T-helper 2 cell (primary cell): ENCODE data around the gene ZNF497.
"Not testable (repeated sequence)": the region's sequence is repeated elsewhere in the genome, so short reads cannot be mapped to it uniquely, and the experiment has no call there.

Experiments
- DNase-seq, 5 experiments: peaks; one replicate each; pipeline versions ENCODE4 v3.0.0 to v3.0.0-alpha.2; 2012 to 2022
- total RNA-seq, 2 donors: gene quantifications; one replicate each; lab custom pipeline; 2026; lab: John Stamatoyannopoulos, UW

The ZNF497 gene
- 0.31 to 0.81 reads per million in 2 donors for total RNA-seq

DNA sequence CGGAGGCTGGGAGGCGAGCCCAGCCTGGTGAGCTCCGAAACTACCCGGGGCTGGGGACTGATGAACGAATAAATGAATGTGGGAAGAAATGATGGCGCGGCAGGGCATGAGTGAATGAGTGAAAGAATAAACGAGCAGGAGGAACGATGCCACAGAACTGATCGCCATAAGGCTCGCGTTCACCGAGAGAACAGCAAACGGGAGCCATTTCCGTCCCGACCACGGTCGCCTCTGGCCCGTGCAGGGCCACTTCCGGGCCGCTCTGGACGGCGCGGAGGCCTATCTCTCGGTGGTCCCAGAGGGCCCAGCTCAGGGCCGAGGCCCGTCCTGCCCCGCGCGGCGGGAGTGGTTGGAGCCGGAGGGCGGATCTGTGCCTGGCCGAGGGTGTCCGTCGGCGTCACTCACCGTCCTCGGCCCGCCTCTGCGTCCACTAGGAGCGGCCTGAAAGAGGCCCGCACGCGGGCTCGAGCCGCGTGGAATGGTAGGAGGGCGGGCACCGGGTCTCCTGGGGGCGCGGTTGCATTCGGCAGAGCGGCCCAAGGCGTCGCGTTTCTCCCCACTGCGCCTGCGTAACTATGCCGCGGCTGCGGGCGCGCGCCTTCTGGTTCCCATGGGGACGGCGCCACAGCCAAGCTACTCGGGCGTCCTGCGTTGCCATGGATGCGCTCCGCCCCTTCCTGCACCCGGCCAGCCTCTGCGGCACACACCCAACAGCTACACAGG, at the start of gene ZNF497:
Gene ZNF497, minus strand, starts transcription at position 480 of the 723 bp plus-strand sequence. CDS start 5,116 bp downstream, outside the sequence.
- DNase-seq, result peak; percentile 87 to 98 (median 94)

DNA sequence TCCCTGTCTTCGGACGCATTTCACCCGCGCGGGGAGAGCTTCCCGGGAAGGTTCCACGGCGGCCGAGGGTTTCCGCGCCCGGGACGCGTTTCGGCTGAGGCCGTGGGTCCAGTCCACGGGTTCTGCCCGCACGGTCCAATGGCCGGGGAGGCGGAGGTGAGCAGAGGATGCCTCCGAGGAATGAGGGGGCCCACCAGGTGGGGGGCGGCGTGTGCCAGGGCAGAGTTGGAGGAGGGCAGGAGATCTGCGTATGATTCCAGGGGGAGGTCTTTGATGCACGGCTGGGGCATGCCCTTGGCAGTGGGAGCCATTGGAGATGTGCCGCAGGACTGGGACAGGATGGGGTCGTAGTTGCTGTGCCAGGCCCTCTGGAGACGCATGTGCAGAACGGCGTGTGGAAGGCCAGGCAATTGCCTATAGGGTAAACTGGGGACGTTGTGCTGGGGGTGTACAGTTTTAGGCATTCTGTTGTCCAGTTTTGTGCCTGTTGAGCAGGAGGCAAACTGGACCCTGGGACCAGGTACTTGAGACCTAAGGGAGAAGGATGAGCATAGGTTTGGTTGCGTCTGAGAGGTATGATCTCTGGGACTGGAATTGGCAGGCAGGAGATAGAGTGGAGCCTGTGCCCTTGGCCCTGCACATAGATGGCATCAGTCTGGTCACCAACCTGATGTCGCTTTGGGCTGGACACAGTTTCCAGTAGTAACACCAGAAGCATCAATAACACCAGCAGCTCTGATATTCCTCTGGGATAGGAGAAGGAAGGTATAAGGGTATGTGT, 46.6 kb upstream of the ZNF497 start:
- DNase-seq, result peak in 1 of 5 experiments; percentile 27

DNA sequence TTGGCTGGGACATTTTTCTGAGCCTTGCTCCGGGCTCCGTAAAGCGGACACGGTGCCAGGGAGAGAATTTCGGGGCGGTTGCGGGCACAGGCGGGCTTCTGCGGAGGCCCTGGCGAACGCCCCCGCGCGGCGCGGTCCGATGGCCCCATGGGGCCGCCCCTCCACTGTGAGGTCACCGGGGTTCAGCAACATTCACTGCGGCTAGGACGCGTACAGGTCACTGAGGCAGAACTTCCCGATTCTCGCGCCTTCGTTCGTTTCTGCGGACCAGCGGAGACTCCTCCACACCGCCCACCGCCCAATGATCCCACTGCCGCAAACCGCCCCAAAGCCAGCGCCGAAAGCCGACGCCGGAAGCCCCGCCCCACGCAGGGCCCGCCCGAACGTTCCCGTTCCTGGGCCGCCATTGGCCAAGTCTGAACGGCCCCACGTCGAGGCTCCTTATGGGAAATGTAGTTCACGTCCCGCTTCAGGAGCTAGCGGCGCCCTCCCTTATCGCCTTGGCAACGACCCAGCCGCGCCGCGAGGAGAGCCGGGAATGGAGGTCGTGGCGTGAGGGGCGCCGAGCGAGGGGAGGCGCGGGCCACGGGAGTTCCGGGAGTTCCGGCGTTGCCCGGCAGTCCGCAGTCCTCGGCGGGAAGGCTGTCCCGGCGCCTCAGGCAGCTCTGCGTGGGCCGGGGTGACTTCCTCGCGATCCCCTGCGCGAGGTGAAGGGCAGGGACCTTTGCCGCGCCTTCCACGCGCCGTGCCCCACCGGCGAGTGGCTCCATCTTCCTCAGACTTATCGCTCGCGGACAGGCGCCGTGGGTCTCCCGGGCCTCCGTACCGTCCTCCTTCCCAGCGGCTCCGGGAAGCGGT, 45.8 kb upstream of the ZNF497 start, which contains the start of gene ZNF584:
Gene ZNF584, plus strand, starts transcription at position 498 of the 858 bp plus-strand sequence. CDS start 499 bp downstream, outside the sequence.
- peak; percentile 87 to 95 (median 90) for DNase-seq

DNA sequence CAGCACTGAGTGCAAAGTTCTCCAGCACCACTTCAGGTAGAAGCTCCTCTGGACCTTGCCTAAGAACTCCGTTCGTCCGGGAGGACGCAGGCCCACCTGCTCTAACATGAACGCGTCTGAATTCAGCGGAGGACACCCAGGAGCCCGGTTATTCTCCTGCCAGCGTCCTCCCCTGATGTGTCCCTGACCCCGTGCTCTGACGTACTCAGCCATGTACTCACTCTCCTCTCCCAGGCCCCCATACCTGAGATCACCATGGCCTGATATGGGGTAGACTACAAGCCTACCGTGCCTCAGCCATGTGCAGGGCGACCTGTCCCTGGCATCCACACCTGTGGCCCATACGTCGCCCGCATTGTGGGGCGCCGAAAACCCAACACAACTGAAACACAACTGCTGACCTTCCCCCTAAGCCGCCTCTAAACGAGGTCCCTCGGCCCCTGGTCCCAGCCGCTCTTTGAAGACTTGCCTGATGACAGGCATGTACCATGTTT, 45.2 kb upstream of the ZNF497 start:
- DNase-seq, result no peak

DNA sequence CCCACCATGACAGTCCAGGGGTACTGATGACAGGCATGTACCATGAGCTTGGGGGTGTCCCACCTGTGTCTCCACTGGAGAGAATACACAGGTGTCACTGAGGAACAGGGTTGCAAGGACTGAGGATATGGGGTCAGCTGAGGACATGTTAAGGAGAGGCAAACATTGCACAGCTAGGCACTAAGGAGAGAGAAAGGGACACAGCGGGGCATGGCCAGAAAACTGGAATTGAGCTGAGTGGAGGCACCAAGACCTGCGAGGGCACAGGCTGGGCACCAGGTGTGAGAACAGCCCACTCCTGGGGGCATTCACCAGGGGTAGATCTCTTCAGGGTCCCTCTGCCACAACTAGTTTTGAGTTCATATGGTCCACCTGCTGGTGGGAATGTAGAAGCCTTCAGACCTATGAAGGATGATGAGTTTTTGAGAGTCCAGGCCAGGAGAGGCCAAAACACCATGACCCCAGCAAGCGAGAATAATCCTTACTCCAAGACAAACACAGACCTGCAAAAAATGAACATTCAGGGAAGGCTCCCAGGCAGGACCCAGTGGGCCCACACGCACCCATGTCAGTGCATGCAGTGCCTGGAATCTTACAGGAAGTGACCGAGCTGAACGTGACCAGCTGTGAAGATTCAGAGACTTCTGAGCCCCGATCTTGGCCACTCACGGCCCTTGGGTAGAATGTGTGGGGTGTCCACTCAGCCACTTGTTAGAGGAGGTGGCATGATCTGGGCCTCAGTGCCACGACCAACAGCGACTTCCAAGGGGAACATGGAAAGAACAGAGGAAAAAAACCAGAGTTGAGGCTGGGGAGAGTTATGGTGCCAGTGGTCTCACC, 44.5 kb upstream of the ZNF497 start:
- no peak for DNase-seq

DNA sequence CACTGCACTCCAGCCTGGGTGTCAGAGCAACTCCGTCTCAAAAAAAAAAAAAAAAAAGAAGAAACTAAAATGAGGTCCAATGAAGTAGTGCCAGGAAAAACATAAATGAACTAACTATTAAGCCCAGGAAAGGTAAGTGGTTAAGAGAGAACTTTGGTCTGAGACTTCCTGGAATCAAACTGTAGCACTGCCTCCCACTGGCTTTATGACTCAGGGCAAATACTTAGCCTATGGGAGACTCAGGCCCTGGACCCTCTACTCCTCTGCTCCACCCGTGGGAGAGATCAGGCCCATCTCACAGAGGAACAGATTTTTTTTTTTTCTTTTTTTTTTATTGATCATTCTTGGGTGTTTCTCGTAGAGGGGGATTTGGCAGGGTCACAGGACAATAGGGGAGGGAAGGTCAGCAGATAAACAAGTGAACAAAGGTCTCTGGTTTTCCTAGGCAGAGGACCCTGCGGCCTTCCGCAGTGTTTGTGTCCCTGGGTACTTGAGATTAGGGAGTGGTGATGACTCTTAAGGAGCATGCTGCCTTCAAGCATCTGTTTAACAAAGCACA, 41.4 kb upstream of the ZNF497 start:
- not testable (repeated sequence) for DNase-seq

DNA sequence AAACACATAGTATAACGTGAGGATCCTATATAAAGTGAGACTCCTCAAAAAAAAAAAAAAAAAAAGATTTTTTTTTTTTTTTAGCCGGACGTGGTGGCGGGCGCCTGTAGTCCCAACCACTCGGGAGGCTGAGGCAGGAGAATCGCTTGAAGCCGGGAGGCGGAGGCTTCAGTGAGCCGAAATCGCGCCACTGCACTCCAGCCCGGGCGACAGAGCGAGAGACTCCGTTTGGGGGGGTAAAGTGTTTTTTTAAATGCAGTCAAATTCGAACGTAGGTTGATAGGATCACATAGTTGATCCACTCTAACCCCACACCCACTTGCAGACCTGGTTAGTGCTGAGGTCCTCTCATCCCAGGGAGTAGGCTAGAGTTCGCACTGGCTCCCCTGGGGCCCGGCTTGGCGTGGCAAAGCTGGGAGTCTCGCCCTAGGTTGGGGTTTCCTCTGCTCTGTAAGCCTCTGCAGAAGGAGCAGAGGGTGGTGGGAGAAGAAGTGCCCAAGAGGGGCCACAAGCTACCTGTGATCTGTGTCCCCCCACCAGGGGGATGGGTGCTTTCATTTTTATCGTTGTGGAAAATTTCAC, 39.4 kb upstream of the ZNF497 start:
- DNase-seq, result no peak

DNA sequence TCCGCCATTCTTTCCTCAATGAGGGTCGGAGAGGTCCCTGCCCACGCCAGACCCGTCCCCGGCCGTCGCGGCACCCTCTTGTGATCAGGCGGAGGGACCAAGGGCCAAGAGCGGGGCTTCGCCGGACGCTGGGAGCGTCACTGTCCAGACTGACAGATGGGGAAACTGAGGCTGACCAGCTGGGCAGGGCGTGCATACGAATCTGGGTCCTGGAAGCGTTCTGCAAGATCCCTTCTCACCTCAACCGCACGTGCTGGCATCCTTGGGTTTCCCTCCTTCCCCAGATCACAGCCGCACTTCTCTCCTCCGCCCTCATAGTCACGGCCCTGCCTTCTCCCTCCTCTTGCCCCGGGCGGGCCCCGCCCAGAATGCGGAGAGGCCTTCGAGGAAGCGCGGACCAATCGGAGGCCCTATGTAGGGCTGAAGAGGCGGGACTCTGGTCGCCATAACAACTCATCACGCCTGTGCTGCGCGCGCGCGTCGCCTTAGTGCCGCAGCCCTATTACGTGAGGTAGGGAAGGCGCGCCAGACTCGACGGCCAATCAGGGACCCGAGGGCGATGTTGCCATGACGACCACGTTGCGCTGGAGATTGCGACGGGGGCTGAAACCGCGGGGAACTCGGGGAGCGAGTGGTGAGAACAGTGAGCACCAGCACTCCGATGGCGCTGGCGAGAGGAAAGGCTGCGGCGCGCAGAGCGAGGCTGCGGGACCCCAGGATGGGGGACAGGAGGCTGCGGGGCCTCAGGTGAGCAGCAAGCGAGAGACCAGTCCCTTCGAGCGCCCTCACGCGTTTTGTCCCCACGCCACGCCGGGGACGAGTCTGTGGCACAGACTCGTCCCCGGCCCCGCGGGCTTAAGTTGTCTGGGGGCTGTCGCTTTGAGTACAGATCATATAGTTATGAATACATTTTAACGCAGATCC, 38.6 kb upstream of the ZNF497 start:
- DNase-seq, result peak; percentile 95 to 100 (median 99)

DNA sequence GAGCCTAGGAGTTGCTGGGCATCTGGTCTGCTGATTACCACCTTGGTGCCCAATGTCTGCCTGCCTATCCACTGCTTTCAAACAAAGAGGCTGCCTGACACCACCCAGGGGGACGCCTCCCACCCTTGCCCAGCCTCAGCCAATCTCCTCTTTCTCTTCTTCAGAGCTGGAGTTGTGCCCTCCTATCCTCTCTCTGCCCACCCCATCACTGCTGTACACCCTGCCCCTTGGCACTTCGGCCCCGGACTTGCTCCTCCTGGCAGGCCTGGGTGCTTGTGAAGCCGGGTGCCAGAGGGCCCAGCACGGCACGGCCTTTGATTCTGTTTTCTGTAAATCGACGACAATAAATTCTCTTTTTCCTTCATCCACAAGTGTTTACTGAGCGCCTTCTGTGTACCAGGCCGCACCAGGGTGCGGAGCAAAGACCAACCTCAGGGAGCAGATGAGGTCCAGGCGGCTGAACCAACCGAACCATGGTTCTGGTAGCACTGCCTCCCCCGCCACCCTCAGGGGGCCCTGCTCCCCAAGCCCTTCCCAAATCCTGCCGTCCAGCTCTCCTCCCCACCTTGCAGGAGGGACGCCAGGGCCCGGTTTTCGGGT, 37.9 kb upstream of the ZNF497 start:
- no peak for DNase-seq

DNA sequence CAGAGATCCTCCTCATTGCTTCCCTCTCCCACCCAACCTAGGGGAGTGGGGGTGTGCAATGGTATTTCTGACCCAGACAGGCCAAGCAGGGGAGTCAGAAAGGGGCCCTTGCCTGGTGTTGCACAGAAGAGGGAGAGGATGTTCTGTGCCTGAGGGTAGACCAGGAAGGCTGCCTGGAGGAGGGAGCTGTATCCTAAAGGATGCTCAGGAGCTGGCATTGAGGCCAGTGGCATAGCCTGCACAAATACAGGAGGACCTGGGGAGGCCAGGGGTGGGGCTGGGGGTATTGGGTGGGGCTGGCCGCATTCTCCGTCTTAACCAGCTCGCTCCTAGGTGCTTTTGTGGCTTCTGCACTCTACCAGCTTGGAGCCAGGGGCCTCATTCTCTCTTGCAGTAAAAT, 37.4 kb upstream of the ZNF497 start:
- DNase-seq, result no peak

DNA sequence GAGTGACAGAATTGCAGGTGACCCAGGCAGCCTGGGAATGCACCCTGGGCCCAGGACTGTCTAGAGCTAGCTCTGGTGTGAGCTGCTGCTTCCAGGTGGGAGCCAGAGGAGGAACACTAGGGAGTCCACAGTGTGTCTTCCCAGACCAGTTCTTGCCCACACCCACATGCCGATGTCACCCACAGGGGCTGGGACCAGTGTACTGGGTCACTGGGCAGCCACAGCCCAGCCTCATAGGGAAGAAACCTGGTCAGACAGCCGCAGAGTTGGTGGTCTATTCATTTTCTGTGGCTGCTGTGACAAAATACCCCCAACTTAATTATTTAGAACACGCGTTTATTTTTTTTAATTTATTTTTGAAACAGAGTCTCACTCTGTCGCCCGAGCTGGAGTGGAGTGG, 36.0 kb upstream of the ZNF497 start:
- no peak for DNase-seq

DNA sequence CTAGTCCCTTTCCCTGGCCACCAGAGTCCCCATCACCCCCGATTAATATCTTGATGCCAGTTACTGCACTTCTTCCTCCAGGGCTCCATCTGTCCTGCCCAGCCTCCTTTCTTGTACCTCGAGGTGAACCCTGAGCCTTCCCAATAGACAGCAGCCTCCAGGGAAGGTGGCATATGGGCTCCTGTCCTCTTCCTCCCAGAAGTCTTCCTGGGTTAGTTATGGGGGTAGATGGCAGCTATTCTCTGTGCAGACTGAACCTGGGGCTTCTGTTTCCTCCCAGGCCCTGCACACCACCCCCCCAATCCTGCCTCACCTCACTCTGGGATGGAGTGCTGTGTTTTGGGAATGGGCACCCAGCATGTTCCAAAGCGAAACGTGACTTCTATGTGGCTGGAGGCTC, 35.5 kb upstream of the ZNF497 start:
- DNase-seq, result no peak

DNA sequence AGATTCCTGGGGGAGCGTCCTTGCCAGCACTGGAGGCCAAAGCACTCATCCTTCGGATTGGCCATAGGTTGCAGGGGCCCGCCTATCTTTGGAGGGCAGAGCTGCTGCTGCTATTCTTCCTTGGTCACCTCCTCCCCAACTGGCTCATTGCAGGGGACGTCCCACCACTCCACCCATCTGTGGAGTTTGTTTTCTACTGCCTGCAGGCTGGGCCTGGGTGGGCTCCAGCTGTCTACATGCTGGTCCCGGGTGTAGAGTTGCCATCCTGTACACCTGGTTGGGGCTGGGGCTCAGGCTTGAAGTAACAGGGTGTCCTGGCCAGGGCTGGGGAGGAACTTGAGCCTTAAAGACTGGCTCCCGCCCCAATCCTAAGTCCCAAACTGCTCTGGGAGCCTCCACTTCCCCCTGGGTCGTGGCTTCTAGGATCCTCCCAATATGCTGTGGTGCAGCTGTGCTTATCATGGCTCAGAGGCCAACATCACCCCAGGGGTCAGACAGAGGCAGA, 35.0 kb upstream of the ZNF497 start:
- no peak for DNase-seq

DNA sequence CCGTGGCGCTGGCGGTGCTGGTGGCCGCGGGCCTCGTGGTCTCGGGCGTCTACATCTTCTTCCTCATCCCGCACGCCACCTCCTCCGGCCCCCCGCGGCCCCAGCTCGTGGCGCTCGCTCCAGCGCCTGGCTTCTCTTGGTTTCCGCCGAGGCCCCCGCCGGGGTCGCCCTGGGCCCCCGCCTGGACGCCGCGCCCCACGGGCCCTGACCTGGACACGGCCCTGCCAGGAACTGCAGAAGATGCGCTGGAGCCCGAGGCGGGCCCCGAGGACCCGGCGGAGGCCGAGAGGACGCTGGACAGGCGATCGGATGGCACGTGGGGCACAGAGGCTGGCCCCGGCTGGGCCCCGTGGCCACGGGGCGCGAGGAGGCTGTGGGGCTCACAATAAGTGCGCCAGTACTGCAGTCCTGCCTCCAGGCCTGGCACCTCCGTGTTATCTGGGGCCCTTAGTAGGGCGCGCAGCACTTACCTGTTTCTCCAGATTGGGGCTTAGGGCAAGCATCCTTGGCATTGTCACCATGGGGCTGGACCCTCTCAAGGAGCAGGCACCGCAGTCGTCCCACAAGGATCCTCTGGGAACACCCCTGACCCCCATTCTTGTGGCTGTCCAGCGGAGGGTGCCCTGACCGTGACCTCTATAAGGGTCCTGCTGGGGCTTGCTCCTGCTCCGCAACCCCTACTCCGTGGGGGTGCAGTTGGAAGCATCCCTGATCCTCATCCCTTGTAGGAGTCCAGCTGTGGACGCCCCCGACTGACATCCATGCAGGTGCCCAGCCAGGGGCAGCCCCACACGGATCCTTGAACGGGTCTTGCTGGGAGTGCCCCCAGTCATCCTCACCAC, 34.4 kb upstream of the ZNF497 start:
- no peak for DNase-seq

DNA sequence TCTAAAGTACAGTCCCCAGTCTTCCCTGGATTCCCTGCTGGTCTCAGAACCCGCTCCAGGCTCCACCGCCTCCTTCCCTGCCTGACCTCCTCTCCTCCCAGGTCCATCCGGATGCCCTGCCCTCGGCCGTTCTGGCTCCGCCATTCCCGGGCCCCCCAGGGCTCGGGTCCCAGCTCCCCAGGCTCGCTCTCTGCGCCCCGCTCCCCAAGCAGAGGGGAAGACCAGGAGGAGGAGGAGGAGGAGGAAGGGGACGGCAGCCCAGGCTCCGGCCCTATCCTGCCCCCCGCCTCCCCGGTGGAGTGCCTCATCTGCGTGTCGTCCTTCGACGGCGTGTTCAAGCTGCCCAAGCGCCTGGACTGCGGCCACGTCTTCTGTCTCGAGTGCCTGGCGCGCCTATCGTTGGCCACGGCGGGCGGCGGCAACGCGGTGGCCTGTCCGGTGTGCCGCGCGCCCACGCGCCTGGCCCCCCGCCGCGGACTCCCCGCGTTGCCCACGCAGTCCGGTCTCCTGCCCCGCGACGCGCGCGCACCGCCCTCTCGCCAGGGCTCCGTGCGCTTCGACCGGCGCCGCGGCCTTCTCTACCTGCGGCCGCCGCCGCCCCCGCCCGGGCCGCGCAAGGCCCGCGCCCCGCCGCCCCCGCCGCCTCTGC, 33.6 kb upstream of the ZNF497 start:
- no peak for DNase-seq

DNA sequence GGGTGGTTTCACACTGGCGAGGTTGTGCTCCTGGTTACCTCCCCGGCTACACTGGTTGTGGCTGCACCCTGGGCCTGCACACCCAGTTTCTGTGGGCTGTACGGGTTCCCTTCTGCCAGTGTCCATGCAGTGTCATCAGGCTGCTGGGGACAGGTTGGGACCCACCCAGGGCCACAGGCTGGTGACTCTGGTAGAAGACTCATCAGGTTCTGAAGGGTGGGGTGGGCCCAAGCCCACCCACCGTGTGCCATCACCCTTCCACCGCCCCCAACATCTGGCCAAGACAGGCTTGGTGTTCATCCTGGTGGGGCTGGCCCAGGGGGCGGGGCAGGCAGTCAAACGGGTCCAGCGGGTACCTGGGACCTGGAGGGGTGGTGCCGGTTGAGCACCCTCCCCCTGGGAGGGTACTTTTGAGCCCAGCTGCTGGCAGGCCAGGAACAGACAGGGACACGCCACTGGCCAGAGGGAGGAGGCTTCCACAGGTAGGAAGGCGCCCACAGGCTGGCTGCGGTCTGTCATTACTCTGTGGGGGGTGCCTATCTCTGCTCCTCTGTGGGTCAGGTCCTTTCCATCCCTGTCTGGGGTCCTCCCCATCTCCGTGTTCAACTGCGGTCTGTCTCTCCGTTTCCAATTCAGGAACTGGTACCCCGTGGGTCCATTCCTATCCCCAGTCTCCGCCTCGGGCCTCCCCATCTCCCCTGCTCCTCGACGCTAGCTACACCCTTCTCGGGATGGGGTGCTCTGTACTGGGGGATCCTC, 32.8 kb upstream of the ZNF497 start, which contains the start of gene RNF225:
Gene RNF225, plus strand, starts transcription at position 437 of the 759 bp plus-strand sequence. CDS start 434 bp downstream, outside the sequence.
- DNase-seq, result no peak

DNA sequence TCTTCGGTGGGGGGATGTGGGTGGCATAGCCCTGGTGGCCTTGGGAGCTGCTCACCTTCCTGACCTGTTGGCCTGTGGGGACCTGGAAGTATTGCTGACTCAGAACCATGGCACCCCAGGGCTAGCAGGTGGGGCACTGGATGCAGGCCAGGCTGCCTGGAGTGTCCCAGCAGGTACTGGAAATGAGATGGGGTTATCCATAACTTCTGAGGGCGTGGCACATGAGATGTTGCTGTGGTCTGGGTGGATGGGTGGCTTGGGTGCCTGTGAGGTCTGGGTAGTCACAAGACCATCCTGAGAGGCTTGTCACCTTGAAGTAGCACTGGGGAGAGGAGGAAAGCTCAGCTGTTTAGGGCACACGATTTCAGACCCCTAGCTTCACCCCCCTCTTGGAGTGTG, 32.3 kb upstream of the ZNF497 start:
- DNase-seq, result no peak
